NCI-H345 treated with DMSO at 0.1 percent for 48 hours (cell line): ENCODE measurements around the gene METTL8.
"Not testable (repeated sequence)": the region's sequence is repeated elsewhere in the genome, so short reads cannot be mapped to it uniquely, and the experiment has no call there.

Experiments used
- DNase-seq: peaks from one replicate; lab custom pipeline; 2025; ENCODE audit not compliant: unreplicated experiment; lab: John Stamatoyannopoulos, UW

METTL8 gene

GRCh38 chr2:171430516-171431410 lies 3.0 kb downstream of the METTL8 start:
- DNase-seq: no peak

- not testable (repeated sequence) for DNase-seq
Measured at GRCh38 chr2:171422710-171423495, 10.9 kb downstream of the METTL8 start.

- no peak for DNase-seq
Measured at GRCh38 chr2:171420728-171421563, 12.8 kb downstream of the METTL8 start.

- DNase-seq: no peak
Measured at GRCh38 chr2:171419333-171419732, 14.5 kb downstream of the METTL8 start.

GRCh38 chr2:171416009-171416926 lies 17.5 kb downstream of the METTL8 start:
- peak; percentile 87 for DNase-seq

GRCh38 chr2:171414645-171415044 lies 19.1 kb downstream of the METTL8 start:
- DNase-seq: not testable (repeated sequence)

- no peak for DNase-seq
Measured at GRCh38 chr2:171412571-171413175, 21.1 kb downstream of the METTL8 start.

GRCh38 chr2:171411791-171412483 lies 21.9 kb downstream of the METTL8 start:
- DNase-seq: no peak

GRCh38 chr2:171411214-171411613 lies 22.6 kb downstream of the METTL8 start:
- no peak for DNase-seq

GRCh38 chr2:171410624-171411023 lies 23.2 kb downstream of the METTL8 start:
- no peak for DNase-seq

- no peak for DNase-seq
Measured at GRCh38 chr2:171410101-171410500, 23.7 kb downstream of the METTL8 start.

GRCh38 chr2:171409436-171409971 lies 24.3 kb downstream of the METTL8 start:
- no peak for DNase-seq

GRCh38 chr2:171407676-171408044 lies 26.1 kb downstream of the METTL8 start:
- DNase-seq: no peak

- DNase-seq: no peak
Measured at GRCh38 chr2:171407030-171407675, 26.6 kb downstream of the METTL8 start.

- no peak for DNase-seq
Measured at GRCh38 chr2:171406044-171406443, 27.7 kb downstream of the METTL8 start.

GRCh38 chr2:171405546-171405945 lies 28.2 kb downstream of the METTL8 start:
- no peak for DNase-seq

- DNase-seq: no peak
Measured at GRCh38 chr2:171404719-171405118, 29.1 kb downstream of the METTL8 start.

GRCh38 chr2:171404261-171404660 lies 29.5 kb downstream of the METTL8 start:
- DNase-seq: no peak
